HepG2 (cell line): ENCODE measurements around the gene SPRED2. TPM values are rescaled to one million over a fixed set of nuclear protein-coding genes. Genes with fewer than 3 reads are reported as not detected.

Experiments
- ATAD3A ChIP-seq: sonication (generic); formaldehyde crosslinking; IDR thresholded peaks from 2 replicates; pipeline ENCODE4 v1.4.0; 2020; ENCODE audit warnings: missing genetic modification reagents
- BRD4 ChIP-seq: sonication (generic); formaldehyde crosslinking; IDR thresholded peaks from 2 replicates; pipeline ENCODE4 v1.4.0; 2020; ENCODE audit warnings: missing genetic modification reagents
- EHMT2 ChIP-seq: fragments of 200-600 bp; sonication (generic); IDR thresholded peaks from 2 replicates; pipeline ENCODE4 v1.7.0; 2017; ENCODE audit warnings: antibody characterized with exemption, low read depth, low read length, borderline replicate concordance
- ELK4 ChIP-seq: sonication (generic); formaldehyde crosslinking; IDR thresholded peaks from 2 replicates; pipeline ENCODE4 v1.9.0; 2021; ENCODE audit warnings: missing genetic modification reagents, borderline replicate concordance
- ERF ChIP-seq: IDR thresholded peaks from 2 replicates; pipeline ENCODE4 v1.6.1; 2018; ENCODE audit warnings: missing biosample characterization, missing genetic modification reagents
- FIP1L1 ChIP-seq: fragments of 200-400 bp; formaldehyde crosslinking; IDR thresholded peaks from 2 replicates; pipeline ENCODE4 v1.6.1; 2018; ENCODE audit warnings: low read depth, mild to moderate bottlenecking, low read length, moderate library complexity, borderline replicate concordance; ENCODE audit not compliant: insufficient read depth
- PRMT3 ChIP-seq: sonication (generic); formaldehyde crosslinking; IDR thresholded peaks from 2 replicates; pipeline ENCODE4 v1.8.1; 2022; ENCODE audit warnings: low read depth, mild to moderate bottlenecking, moderate library complexity, missing genetic modification reagents, borderline replicate concordance
- SIN3A ChIP-seq: IDR thresholded peaks from 2 replicates; pipeline ENCODE4 v1.6.1; 2011; ENCODE audit warnings: low read depth, mild to moderate bottlenecking, control low read depth, low read length, borderline replicate concordance
- SMARCC2 ChIP-seq: fragments of 450-650 bp; IDR thresholded peaks from 2 replicates; pipeline ENCODE4 v1.6.1; 2017; ENCODE audit warnings: antibody characterized with exemption, mild to moderate bottlenecking
- SMYD3 ChIP-seq: sonication (generic); formaldehyde crosslinking; IDR thresholded peaks from 2 replicates; pipeline ENCODE4 v1.8.1; 2023; ENCODE audit warnings: mild to moderate bottlenecking, missing genetic modification reagents
- SNAPC5 ChIP-seq: sonication (generic); formaldehyde crosslinking; IDR thresholded peaks from 2 replicates; pipeline ENCODE4 v1.8.1; 2023; ENCODE audit warnings: mild to moderate bottlenecking, missing genetic modification reagents, borderline replicate concordance
- SP4 ChIP-seq: sonication (generic); formaldehyde crosslinking; IDR thresholded peaks from 2 replicates; pipeline ENCODE4 v1.8.1; 2023; ENCODE audit warnings: mild to moderate bottlenecking, missing genetic modification reagents
- TCF12 ChIP-seq, 2 experiments: fragments of 450-650 bp in 1 of 2; sonication (generic) in 1 of 2; formaldehyde crosslinking in 1 of 2; IDR thresholded peaks; 2 replicates each; pipeline versions ENCODE4 v1.6.1 to v1.8.0; 2017 to 2022; ENCODE audit warnings: antibody characterized with exemption in 1 of 2, mild to moderate bottlenecking in 1 of 2, missing genetic modification reagents in 1 of 2, moderate library complexity in 1 of 2
- ZFP36L1 ChIP-seq: sonication (generic); formaldehyde crosslinking; IDR thresholded peaks from 2 replicates; pipeline ENCODE4 v1.8.0; 2022; ENCODE audit warnings: mild to moderate bottlenecking, missing genetic modification reagents, moderate library complexity
- ZNF180 ChIP-seq: sonication (generic); formaldehyde crosslinking; IDR thresholded peaks from 2 replicates; pipeline ENCODE4 v1.4.0; 2020; ENCODE audit warnings: low read depth, missing genetic modification reagents, borderline replicate concordance
- ZNF558 ChIP-seq: sonication (generic); formaldehyde crosslinking; IDR thresholded peaks from 2 replicates; pipeline ENCODE4 v1.9.0; 2022; ENCODE audit warnings: mild to moderate bottlenecking, missing genetic modification reagents, borderline replicate concordance
- ZNF564 ChIP-seq: sonication (generic); formaldehyde crosslinking; IDR thresholded peaks from 2 replicates; pipeline ENCODE4 v1.8.1; 2023; ENCODE audit warnings: mild to moderate bottlenecking, missing genetic modification reagents
- ZSCAN29 ChIP-seq: sonication (generic); formaldehyde crosslinking; conservative IDR thresholded peaks from 2 replicates; pipeline ENCODE4 v1.4.0; 2020; ENCODE audit warnings: mild to moderate bottlenecking, missing genetic modification reagents
- polyA plus RNA-seq, 8 experiments: library from polyadenylated mRNA; depleted of rRNA in 3 of 8; stranded (reverse) in 7 of 8; unstranded in 1 of 8; fragments of >200 nt; fragmentation: Illumina TruSeq in 4 of 8; extraction: Trizol in 4 of 8; gene quantifications; 2 replicates each; pipeline versions ENCODE4 v1.2.1 to v1.2.3, GENCODE V29; 2011 to 2016; ENCODE audit warnings: low read depth in 4 of 8, missing spikeins in 1 of 8, mixed read lengths in 1 of 8; ENCODE audit not compliant: insufficient read depth in 1 of 8
- total RNA-seq, 5 experiments: library from RNA; depleted of rRNA; stranded (reverse); fragments of >200 nt; fragmentation: Illumina TruSeq; extraction: Trizol; gene quantifications; 2 replicates each; pipeline ENCODE4 v1.2.3, GENCODE V29; 2016; ENCODE audit warnings: low read depth in 1 of 5
- TF ChIP-seq, protein P1 (sequence below): sonication (generic); formaldehyde crosslinking; IDR thresholded peaks from 2 replicates; pipeline ENCODE4 v1.4.0; 2020; ENCODE audit warnings: missing genetic modification reagents
- TF ChIP-seq, protein P2 (sequence below): fragments of 450-650 bp; IDR thresholded peaks from 2 replicates; pipeline ENCODE4 v1.6.1; 2017; ENCODE audit warnings: mild to moderate bottlenecking

The SPRED2 gene
- total and polyA plus RNA-seq, 2 of the 13 experiments (the other 11 are each of a cell fraction or from before 2014, with no cell fraction given): 13.0 to 37.0 TPM

- TF ChIP-seq PRMT3 (peak; percentile 82; the same call in 1 of the 2 replicates), ZNF558 (CRISPR knock-in tag) (no peak), ELK4 (CRISPR knock-in tag) (no peak), ERF (peak; percentile 56; the same call in 1 of the 2 replicates), ATAD3A (CRISPR knock-in tag) (no peak), EHMT2 (no peak), SP4 (CRISPR knock-in tag) (peak; percentile 29; the same call in 1 of the 2 replicates), TCF12 (IDR thresholded peaks at IDR 0.05) (no peak), TCF12 (CRISPR knock-in tag; IDR thresholded peaks at IDR 0.05) (no peak), ZSCAN29 (peak; percentile 79; the same call in 1 of the 2 replicates), SNAPC5 (CRISPR knock-in tag) (no peak), ZNF564 (CRISPR knock-in tag) (peak; percentile 92), SMARCC2 (no peak), BRD4 (CRISPR knock-in tag) (no peak; the same call in 1 of the 2 replicates), ZNF180 (CRISPR knock-in tag) (no peak), SMYD3 (CRISPR knock-in tag) (no peak), SIN3A (no peak), ZFP36L1 (CRISPR knock-in tag) (peak; percentile 83; the same call in 1 of the 2 replicates), FIP1L1 (no peak)
- TF ChIP-seq, protein P1, sequence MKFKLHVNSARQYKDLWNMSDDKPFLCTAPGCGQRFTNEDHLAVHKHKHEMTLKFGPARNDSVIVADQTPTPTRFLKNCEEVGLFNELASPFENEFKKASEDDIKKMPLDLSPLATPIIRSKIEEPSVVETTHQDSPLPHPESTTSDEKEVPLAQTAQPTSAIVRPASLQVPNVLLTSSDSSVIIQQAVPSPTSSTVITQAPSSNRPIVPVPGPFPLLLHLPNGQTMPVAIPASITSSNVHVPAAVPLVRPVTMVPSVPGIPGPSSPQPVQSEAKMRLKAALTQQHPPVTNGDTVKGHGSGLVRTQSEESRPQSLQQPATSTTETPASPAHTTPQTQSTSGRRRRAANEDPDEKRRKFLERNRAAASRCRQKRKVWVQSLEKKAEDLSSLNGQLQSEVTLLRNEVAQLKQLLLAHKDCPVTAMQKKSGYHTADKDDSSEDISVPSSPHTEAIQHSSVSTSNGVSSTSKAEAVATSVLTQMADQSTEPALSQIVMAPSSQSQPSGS (CRISPR knock-in tag): peak; percentile 38; the same call in 1 of the 2 replicates
- TF ChIP-seq, protein P2, sequence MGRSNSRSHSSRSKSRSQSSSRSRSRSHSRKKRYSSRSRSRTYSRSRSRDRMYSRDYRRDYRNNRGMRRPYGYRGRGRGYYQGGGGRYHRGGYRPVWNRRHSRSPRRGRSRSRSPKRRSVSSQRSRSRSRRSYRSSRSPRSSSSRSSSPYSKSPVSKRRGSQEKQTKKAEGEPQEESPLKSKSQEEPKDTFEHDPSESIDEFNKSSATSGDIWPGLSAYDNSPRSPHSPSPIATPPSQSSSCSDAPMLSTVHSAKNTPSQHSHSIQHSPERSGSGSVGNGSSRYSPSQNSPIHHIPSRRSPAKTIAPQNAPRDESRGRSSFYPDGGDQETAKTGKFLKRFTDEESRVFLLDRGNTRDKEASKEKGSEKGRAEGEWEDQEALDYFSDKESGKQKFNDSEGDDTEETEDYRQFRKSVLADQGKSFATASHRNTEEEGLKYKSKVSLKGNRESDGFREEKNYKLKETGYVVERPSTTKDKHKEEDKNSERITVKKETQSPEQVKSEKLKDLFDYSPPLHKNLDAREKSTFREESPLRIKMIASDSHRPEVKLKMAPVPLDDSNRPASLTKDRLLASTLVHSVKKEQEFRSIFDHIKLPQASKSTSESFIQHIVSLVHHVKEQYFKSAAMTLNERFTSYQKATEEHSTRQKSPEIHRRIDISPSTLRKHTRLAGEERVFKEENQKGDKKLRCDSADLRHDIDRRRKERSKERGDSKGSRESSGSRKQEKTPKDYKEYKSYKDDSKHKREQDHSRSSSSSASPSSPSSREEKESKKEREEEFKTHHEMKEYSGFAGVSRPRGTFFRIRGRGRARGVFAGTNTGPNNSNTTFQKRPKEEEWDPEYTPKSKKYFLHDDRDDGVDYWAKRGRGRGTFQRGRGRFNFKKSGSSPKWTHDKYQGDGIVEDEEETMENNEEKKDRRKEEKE: no peak
Observed at GRCh38 chr2:65300761-65301711, 131.4 kb downstream of the SPRED2 start (continued).
